GM12801 (cell line): ENCODE data around the gene PLEKHA5.

Experiments used
- TF ChIP-seq, protein P1 (sequence below): IDR thresholded peaks from one replicate; pipeline ENCODE4 v1.5.1; 2011; ENCODE audit warnings: control low read depth; ENCODE audit not compliant: insufficient read length; ENCODE audit errors: extremely low read depth

The PLEKHA5 gene

GRCh38 chr12:19115285-19115684 lies 14.2 kb upstream of the PLEKHA5 start:
- TF ChIP-seq, protein P1, sequence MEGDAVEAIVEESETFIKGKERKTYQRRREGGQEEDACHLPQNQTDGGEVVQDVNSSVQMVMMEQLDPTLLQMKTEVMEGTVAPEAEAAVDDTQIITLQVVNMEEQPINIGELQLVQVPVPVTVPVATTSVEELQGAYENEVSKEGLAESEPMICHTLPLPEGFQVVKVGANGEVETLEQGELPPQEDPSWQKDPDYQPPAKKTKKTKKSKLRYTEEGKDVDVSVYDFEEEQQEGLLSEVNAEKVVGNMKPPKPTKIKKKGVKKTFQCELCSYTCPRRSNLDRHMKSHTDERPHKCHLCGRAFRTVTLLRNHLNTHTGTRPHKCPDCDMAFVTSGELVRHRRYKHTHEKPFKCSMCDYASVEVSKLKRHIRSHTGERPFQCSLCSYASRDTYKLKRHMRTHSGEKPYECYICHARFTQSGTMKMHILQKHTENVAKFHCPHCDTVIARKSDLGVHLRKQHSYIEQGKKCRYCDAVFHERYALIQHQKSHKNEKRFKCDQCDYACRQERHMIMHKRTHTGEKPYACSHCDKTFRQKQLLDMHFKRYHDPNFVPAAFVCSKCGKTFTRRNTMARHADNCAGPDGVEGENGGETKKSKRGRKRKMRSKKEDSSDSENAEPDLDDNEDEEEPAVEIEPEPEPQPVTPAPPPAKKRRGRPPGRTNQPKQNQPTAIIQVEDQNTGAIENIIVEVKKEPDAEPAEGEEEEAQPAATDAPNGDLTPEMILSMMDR = no peak

DNA sequence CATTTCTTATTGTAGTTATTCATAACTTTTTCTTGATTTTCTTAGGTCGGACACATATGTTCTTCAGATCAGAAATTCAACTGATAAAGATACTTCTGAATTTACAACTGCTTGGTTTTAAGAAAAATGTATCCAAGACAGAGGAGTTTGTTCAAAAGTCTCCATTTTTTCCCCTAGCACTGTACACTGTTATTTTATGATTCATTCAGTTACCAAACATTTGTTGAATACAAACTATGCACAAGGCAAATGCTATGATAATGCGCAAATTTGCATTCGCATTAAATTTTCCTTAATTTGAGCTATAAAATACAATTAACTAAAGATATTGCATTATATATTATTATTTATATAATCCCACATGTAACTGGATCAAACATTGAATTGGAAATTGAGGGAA lies 10.1 kb upstream of the PLEKHA5 start:
- TF ChIP-seq, protein P1 = no peak

GRCh38 chr12:19120795-19121194 lies 8.7 kb upstream of the PLEKHA5 start:
- TF ChIP-seq, protein P1 = no peak

DNA sequence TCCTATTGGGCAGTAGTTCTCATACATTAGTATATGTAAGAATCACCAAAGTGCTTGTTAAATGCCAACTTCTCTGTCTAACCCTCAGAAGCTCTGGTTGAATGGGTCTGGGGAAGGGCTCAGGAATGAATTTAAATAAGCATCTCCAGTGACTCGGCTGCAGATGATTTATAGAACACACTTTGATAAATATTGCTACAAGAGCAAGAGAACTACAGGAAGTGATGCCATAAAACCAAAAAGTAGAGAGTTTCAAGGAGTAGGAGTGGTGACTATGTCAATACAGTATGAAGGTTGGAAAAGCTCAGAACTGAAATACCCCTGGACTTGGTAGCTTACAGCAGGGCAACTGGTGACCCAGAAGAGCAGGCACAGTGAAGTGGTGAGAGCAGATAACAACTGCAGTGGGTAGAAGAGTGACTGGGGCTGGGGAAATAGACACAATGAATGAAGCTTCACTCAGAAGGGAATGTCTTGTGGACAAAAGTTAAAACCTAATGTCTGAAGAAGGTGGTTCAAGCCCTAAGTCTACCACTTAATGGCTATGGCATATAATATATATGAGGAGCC lies 8.0 kb upstream of the PLEKHA5 start:
- TF ChIP-seq, protein P1 = no peak

DNA sequence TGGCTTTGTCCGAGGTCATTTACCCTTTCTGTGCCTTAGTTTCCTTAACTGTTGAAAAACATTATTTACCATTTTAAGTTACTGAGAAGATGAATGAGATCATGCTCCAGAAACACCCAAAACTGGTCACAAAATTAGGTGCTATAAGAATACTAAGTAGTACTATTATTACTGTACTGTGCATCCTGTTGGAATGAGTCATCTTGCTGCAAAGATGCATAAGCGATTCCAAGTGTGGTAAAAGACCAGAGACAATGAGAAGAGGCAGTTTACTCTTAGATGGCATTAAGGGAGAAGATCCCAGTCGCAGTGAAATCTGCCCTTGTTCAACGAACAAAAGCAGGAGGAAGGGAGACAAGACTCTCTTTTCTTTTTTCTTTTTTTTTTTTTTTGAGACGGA lies 4.2 kb upstream of the PLEKHA5 start:
- TF ChIP-seq, protein P1 = no peak

GRCh38 chr12:19127270-19127669 lies 2.3 kb upstream of the PLEKHA5 start:
- TF ChIP-seq, protein P1 = no peak

DNA sequence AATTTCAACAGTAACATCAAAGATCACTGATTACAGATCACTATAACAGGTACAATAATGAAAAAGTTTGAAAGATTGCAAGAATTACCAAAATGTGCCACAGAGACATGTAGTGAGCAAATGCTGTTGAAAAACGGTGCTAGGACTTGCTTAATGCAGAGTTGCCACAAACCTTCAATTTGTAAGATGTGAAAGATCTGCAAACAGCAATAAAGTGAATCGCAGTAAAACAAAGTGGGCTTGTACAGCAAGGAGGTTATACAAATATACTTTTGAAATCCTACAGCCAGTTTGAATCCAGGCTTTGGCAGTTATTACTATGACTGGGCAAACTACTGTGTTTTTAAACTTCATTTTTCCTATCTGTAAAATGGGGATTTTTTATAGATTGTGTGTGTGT lies 1.0 kb upstream of the PLEKHA5 start:
- TF ChIP-seq, protein P1 = no peak
